ENCODE results near the gene SLC1A1.

Gene SLC1A1

GRCh38 chr9:4502444-4502843, 12.2 kb downstream of the SLC1A1 start:
- no peak overlapping the region for H2BK12ac ChIP-seq (ENCODE audit: low read length in 2 of 2)
- DNase-seq, result no peak
- H3K14ac ChIP-seq (ENCODE audit: low read length in 2 of 2), result no peak overlapping the region
- WGBS, result 80% methylated on average over 1 of the region's 1 CpG
- H3K4me3 ChIP-seq (ENCODE audit: insufficient read depth in 1 of 2, low read depth in 1 of 2, low read length in 2 of 2), result no peak overlapping the region
- no peak overlapping the region for H2AFZ ChIP-seq (ENCODE audit: low read depth, low read length)
- H4K8ac ChIP-seq (ENCODE audit: low read length), result no peak overlapping the region
- H2BK15ac ChIP-seq (ENCODE audit: low read depth, poor library complexity, severe bottlenecking), result no peak overlapping the region
- no peak overlapping the region for H2AK5ac ChIP-seq (ENCODE audit: low read length, severe bottlenecking)
- H3K4me2 ChIP-seq (ENCODE audit: low read length, poor library complexity, severe bottlenecking), result no peak overlapping the region
- H3K79me1 ChIP-seq (replicated peaks; ENCODE audit: low read length, poor library complexity, severe bottlenecking), result peaks cover 19% of the 10 kb centered on the region
- no peak overlapping the region for H2BK120ac ChIP-seq (ENCODE audit: low read depth, low read length)
- H3K36me3 ChIP-seq (ENCODE audit: control insufficient read depth in 1 of 2, insufficient read depth in 2 of 2, low read depth in 1 of 2, low read length in 2 of 2), result peaks cover 6 to 22% of the 10 kb centered on the region in 2 experiments
- H3K27me3 ChIP-seq (ENCODE audit: control insufficient read depth in 1 of 2, insufficient read depth in 1 of 2, low read length in 2 of 2), result no peaks in the 10 kb centered on the region
- no peak overlapping the region for H3K27ac ChIP-seq (ENCODE audit: low read length, poor library complexity, severe bottlenecking)
- no peak overlapping the region for H3K23ac ChIP-seq (ENCODE audit: low read length in 2 of 2)
- peaks cover 8% of the 10 kb centered on the region for H3K4me1 ChIP-seq (ENCODE audit: control insufficient read depth, insufficient read depth, low read depth, low read length)
- no peak overlapping the region for H2BK5ac ChIP-seq (ENCODE audit: low read depth, low read length, poor library complexity, severe bottlenecking)
- no peak overlapping the region for H3K18ac ChIP-seq (ENCODE audit: low read depth in 1 of 2, low read length in 2 of 2)
- no peak overlapping the region for H3K4ac ChIP-seq (ENCODE audit: low read depth in 1 of 2, low read length in 2 of 2)
- no peaks in the 10 kb centered on the region for H3K9me3 ChIP-seq (ENCODE audit: control insufficient read depth, low read length)
- no peak overlapping the region for H3K9ac ChIP-seq (ENCODE audit: low read length)
- H4K91ac ChIP-seq (ENCODE audit: low read length), result no peak overlapping the region

- no peak overlapping the region for H3K4me3 ChIP-seq (ENCODE audit: insufficient read depth in 1 of 2, low read depth in 1 of 2, low read length in 2 of 2)
- no peak overlapping the region for H3K27ac ChIP-seq (ENCODE audit: low read length, poor library complexity, severe bottlenecking)
- DNase-seq, result no peak
- H3K14ac ChIP-seq (ENCODE audit: low read length in 2 of 2), result no peak overlapping the region
- no peak overlapping the region for H3K23ac ChIP-seq (ENCODE audit: low read length in 2 of 2)
- no peak overlapping the region for H3K4ac ChIP-seq (ENCODE audit: low read depth in 1 of 2, low read length in 2 of 2)
- no peaks in the 10 kb centered on the region for H3K27me3 ChIP-seq (ENCODE audit: control insufficient read depth in 1 of 2, insufficient read depth in 1 of 2, low read length in 2 of 2)
- H2BK5ac ChIP-seq (ENCODE audit: low read depth, low read length, poor library complexity, severe bottlenecking), result no peak overlapping the region
- H2BK12ac ChIP-seq (ENCODE audit: low read length in 2 of 2), result no peak overlapping the region
- H3K9me3 ChIP-seq (ENCODE audit: control insufficient read depth, low read length), result no peaks in the 10 kb centered on the region
- peaks cover 6 to 22% of the 10 kb centered on the region in 2 experiments for H3K36me3 ChIP-seq (ENCODE audit: control insufficient read depth in 1 of 2, insufficient read depth in 2 of 2, low read depth in 1 of 2, low read length in 2 of 2)
- H3K79me1 ChIP-seq (replicated peaks; ENCODE audit: low read length, poor library complexity, severe bottlenecking), result peaks cover 19% of the 10 kb centered on the region
- H3K4me1 ChIP-seq (ENCODE audit: control insufficient read depth, insufficient read depth, low read depth, low read length), result peaks cover 12% of the 10 kb centered on the region
- no peak overlapping the region for H2BK15ac ChIP-seq (ENCODE audit: low read depth, poor library complexity, severe bottlenecking)
- H3K4me2 ChIP-seq (ENCODE audit: low read length, poor library complexity, severe bottlenecking), result no peak overlapping the region
- H3K18ac ChIP-seq (ENCODE audit: low read depth in 1 of 2, low read length in 2 of 2), result no peak overlapping the region
- no peak overlapping the region for H2AFZ ChIP-seq (ENCODE audit: low read depth, low read length)
- H3K9ac ChIP-seq (ENCODE audit: low read length), result no peak overlapping the region
- no peak overlapping the region for H2BK120ac ChIP-seq (ENCODE audit: low read depth, low read length)
- no peak overlapping the region for H4K8ac ChIP-seq (ENCODE audit: low read length)
- no peak overlapping the region for H2AK5ac ChIP-seq (ENCODE audit: low read length, severe bottlenecking)
- no peak overlapping the region for H4K91ac ChIP-seq (ENCODE audit: low read length)
- WGBS, result 57% methylated on average over 2 of the region's 2 CpGs
These were observed 12.8 kb downstream of the SLC1A1 start for GRCh38 chr9:4503103-4503502.

- no peak overlapping the region for H3K14ac ChIP-seq (ENCODE audit: low read length in 2 of 2)
- no peak overlapping the region for H3K27ac ChIP-seq (ENCODE audit: low read length, poor library complexity, severe bottlenecking)
- no peak overlapping the region for H3K18ac ChIP-seq (ENCODE audit: low read depth in 1 of 2, low read length in 2 of 2)
- H2BK15ac ChIP-seq (ENCODE audit: low read depth, poor library complexity, severe bottlenecking), result no peak overlapping the region
- no peak overlapping the region for H3K4ac ChIP-seq (ENCODE audit: low read depth in 1 of 2, low read length in 2 of 2)
- H2BK12ac ChIP-seq (ENCODE audit: low read length in 2 of 2), result no peak overlapping the region
- peaks cover 19% of the 10 kb centered on the region for H3K79me1 ChIP-seq (replicated peaks; ENCODE audit: low read length, poor library complexity, severe bottlenecking)
- no peak overlapping the region for H4K8ac ChIP-seq (ENCODE audit: low read length)
- H3K4me3 ChIP-seq (ENCODE audit: insufficient read depth in 1 of 2, low read depth in 1 of 2, low read length in 2 of 2), result no peak overlapping the region
- no peak overlapping the region for H3K9ac ChIP-seq (ENCODE audit: low read length)
- H3K4me2 ChIP-seq (ENCODE audit: low read length, poor library complexity, severe bottlenecking), result no peak overlapping the region
- peaks cover 6 to 22% of the 10 kb centered on the region in 2 experiments for H3K36me3 ChIP-seq (ENCODE audit: control insufficient read depth in 1 of 2, insufficient read depth in 2 of 2, low read depth in 1 of 2, low read length in 2 of 2)
- H3K23ac ChIP-seq (ENCODE audit: low read length in 2 of 2), result no peak overlapping the region
- no peak overlapping the region for H2AFZ ChIP-seq (ENCODE audit: low read depth, low read length)
- no peak overlapping the region for H2BK5ac ChIP-seq (ENCODE audit: low read depth, low read length, poor library complexity, severe bottlenecking)
- H3K27me3 ChIP-seq (ENCODE audit: control insufficient read depth in 1 of 2, insufficient read depth in 1 of 2, low read length in 2 of 2), result no peaks in the 10 kb centered on the region
- 96% methylated on average over 4 of the region's 4 CpGs for WGBS
- DNase-seq, result no peak
- no peak overlapping the region for H4K91ac ChIP-seq (ENCODE audit: low read length)
- no peaks in the 10 kb centered on the region for H3K9me3 ChIP-seq (ENCODE audit: control insufficient read depth, low read length)
- no peak overlapping the region for H2AK5ac ChIP-seq (ENCODE audit: low read length, severe bottlenecking)
- peaks cover 17% of the 10 kb centered on the region for H3K4me1 ChIP-seq (ENCODE audit: control insufficient read depth, insufficient read depth, low read depth, low read length)
- H2BK120ac ChIP-seq (ENCODE audit: low read depth, low read length), result no peak overlapping the region
These were observed 14.0 kb downstream of the SLC1A1 start for GRCh38 chr9:4504250-4504649.

- 100% methylated on average over 1 of the region's 1 CpG for WGBS
- DNase-seq, result no peak
- H2BK120ac ChIP-seq (ENCODE audit: low read depth, low read length), result no peak overlapping the region
- no peak overlapping the region for H3K18ac ChIP-seq (ENCODE audit: low read depth in 1 of 2, low read length in 2 of 2)
- H4K8ac ChIP-seq (ENCODE audit: low read length), result no peak overlapping the region
- H2AFZ ChIP-seq (ENCODE audit: low read depth, low read length), result no peak overlapping the region
- no peak overlapping the region for H3K14ac ChIP-seq (ENCODE audit: low read length in 2 of 2)
- no peak overlapping the region for H2BK5ac ChIP-seq (ENCODE audit: low read depth, low read length, poor library complexity, severe bottlenecking)
- H3K27me3 ChIP-seq (ENCODE audit: control insufficient read depth in 1 of 2, insufficient read depth in 1 of 2, low read length in 2 of 2), result no peaks in the 10 kb centered on the region
- no peak overlapping the region for H4K91ac ChIP-seq (ENCODE audit: low read length)
- H2BK12ac ChIP-seq (ENCODE audit: low read length in 2 of 2), result peak overlapping the region in 1 of 2 experiments; percentile 52
- no peaks in the 10 kb centered on the region for H3K9me3 ChIP-seq (ENCODE audit: control insufficient read depth, low read length)
- peak overlapping the region; percentile 1 for H3K27ac ChIP-seq (ENCODE audit: low read length, poor library complexity, severe bottlenecking)
- no peak overlapping the region for H3K4me2 ChIP-seq (ENCODE audit: low read length, poor library complexity, severe bottlenecking)
- peaks cover 2 to 19% of the 10 kb centered on the region in 2 experiments for H3K36me3 ChIP-seq (ENCODE audit: control insufficient read depth in 1 of 2, insufficient read depth in 2 of 2, low read depth in 1 of 2, low read length in 2 of 2)
- no peak overlapping the region for H3K4me3 ChIP-seq (ENCODE audit: insufficient read depth in 1 of 2, low read depth in 1 of 2, low read length in 2 of 2)
- H2BK15ac ChIP-seq (ENCODE audit: low read depth, poor library complexity, severe bottlenecking), result no peak overlapping the region
- H3K9ac ChIP-seq (ENCODE audit: low read length), result no peak overlapping the region
- H3K4ac ChIP-seq (ENCODE audit: low read depth in 1 of 2, low read length in 2 of 2), result no peak overlapping the region
- peak overlapping the region; percentile 89 for H2AK5ac ChIP-seq (ENCODE audit: low read length, severe bottlenecking)
- H3K79me1 ChIP-seq (replicated peaks; ENCODE audit: low read length, poor library complexity, severe bottlenecking), result peaks cover 13% of the 10 kb centered on the region
- H3K4me1 ChIP-seq (ENCODE audit: control insufficient read depth, insufficient read depth, low read depth, low read length), result peaks cover 19% of the 10 kb centered on the region
- H3K23ac ChIP-seq (ENCODE audit: low read length in 2 of 2), result no peak overlapping the region
These were observed 16.2 kb downstream of the SLC1A1 start for GRCh38 chr9:4506490-4506889.

Measured in mesenchymal stem cell (in vitro differentiated cells and primary cell).